GM18870 (cell line): ENCODE results near the gene OR10A2.
"Not testable (repeated sequence)": the region's sequence is repeated elsewhere in the genome, so short reads cannot be mapped to it uniquely, and the experiment has no call there.

Experiments
- ATAC-seq: cut with Tn5 transposase; IDR thresholded peaks from one replicate; pipeline ENCODE4 v1.9.1; 2021; ENCODE audit warnings: moderate library complexity; ENCODE audit not compliant: unreplicated experiment

The OR10A2 gene, protein sequence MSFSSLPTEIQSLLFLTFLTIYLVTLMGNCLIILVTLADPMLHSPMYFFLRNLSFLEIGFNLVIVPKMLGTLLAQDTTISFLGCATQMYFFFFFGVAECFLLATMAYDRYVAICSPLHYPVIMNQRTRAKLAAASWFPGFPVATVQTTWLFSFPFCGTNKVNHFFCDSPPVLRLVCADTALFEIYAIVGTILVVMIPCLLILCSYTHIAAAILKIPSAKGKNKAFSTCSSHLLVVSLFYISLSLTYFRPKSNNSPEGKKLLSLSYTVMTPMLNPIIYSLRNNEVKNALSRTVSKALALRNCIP

DNA sequence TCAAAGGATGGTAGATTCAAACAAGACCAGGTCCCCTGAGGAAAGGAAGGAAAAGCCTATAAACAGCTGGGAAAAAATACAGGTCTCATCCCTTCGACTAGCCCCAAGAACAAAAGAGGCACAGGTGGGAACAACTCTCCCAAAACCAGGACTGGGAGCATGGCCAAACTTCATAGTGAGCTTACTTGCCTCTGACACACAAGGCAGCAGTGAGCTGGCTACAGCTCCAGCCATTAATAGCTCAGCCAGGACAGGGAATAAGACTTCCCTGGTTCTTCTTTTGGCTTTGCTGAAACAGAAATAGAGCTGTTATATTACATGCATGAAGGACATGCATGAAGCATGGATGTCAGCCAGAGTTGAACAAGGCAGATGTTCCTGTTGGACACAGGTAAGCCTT, at the start of gene OR10A2:
Gene OR10A2 (plus strand): TSS at position 97 of the 400 bp plus-strand sequence. CDS start 6,698 bp downstream, outside the sequence.
- ATAC-seq = no peak

DNA sequence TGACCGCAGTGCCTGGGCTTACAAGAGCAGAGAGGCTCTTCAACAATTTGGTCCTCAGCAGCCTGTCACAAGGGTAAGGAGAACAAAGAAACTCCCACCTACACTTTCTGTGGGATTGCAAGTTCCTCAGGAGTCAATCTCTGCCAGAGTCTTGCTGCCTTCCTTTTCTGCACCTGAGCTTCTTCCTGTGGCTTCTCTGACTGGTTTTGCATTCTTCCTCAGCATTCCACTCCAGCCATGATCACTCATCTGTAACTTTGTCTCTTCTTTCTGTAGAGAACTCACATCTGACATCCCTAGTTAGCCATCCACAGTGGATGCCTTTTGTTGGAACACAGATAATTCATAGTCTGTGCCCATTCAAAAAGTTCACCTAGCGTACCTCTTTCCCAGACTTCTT, 49.2 kb upstream of the OR10A2 start:
- no peak for ATAC-seq

DNA sequence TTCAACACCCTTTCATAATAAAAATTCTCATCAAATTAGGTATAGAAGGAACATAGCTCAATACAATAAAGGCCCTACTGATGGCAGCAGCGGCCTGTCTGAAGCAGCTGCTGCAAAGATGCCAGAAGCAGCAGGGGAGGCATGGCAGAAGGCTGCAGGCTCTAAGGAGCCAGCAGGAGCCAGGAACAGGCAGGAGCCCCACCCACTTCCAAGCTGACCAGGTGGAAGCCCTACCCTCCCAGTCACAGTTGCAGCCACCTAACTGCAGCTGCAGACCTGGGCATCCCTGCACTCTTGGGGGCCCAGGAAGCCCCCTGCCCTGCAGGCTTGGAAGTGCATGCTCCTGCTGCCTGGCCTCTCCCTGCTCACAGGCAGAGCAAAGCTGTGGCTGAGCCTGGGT, 45.2 kb upstream of the OR10A2 start:
- ATAC-seq = no peak

DNA sequence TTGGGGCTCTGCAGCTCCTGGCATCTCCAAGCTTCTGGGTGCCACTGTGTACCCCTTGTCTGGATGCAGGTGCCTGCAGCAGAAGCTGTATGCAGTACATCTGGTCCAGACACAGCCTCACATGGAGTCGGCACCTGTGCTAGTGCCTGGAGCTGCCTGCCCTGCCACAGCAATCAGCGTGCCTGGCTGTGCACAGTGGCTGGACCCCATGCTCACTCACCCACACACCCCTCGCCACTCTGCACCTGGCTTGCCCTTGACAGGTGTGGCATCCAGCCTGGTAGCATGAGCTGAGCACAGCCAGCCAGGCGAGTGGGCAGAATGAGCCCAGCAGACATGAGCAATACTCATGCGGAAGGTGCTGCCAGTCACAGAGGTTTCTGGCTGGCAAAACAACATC, 43.9 kb upstream of the OR10A2 start:
- no peak for ATAC-seq

DNA sequence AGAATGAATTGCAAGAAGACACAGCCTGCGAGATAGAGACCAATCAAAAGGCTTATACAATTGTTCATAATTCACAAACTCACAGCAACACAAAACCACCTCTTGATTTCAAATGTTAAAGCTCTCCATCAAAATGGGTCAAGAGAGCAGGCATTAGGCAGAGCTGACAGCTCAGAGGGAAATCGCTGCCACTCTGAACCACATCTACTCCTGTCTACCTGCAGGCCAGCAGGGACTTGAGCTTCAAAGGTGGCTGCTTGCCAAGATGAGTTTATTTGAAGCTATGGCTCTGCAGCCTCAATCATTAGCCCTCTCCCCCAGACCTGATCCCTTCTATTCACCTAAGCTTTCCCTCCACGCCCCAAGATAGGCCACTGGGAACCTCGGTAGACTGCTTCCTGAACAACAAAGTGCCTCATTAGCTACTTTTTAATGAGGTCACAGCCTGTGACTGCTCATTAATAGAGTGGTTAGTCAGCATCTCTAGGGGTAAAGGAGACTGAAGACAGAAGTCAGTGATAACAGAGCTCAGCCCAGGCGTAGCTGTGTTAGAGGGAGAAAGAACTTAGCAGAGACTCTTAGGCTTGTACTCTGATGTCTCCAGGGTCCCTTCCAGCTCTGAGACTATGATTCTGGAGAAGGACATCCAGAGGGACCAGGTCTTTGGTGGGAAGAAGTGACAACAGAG, 38.6 kb upstream of the OR10A2 start:
- no peak for ATAC-seq

DNA sequence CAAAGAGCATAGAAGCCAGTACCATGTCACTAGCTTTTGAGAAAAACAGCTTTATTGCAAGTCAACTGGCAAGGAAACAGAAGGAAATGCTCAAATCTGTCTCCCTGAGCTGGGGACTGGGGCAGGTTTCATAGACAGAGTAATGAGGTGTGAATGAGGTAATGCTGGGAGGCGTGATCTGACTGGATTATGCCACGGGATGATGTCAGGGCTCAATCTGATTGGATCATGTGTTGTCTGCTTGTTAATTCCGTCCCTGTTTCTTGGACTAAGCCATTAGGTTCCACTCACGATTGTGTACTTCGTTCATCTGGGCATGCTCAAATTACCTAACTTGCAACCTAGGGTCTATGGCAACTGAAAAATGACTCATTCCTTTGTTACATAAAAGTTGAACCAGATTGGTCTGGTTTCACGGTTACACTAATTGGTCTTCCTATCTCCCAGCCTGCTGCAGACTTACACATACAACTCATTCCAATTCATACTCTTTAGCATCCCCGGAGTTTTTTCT, 37.6 kb upstream of the OR10A2 start:
- no peak for ATAC-seq

DNA sequence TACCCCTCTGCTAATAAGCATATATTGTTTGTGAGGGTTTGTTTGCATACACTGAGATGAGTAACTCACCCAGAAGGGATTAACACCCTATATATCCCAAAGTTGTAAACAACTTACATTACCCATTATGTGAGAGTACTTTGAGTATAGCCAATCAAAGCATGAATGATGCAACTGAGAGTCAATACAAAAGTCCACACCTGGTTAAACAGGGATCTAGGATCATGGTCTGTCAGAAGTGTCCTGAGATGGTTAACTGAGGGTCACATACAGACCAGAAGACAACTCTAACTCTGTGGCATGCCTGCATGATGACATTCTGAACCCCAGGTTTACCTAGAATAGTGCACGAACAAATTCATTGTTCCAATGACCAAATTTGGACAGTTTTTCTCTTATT, 34.8 kb upstream of the OR10A2 start:
- ATAC-seq = no peak

DNA sequence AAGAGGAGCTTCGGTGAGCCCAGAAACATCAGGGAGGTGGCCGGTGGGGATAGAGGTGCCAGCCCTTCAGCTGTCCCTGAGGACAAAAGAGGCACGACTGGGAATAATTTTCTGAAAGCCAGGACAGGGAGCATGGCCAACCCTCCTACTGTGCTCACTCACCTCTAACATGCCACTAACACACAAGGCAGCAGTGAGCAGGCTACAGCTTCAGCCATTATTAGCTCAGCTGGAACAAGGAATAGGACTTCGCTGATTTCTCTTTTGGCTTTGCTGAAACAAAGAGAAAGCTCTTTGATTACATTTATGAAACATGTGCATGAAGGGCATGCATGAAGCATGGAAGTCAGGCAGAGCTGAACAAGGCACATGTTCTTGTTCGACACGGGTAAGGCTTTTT, 29.5 kb upstream of the OR10A2 start:
- no peak for ATAC-seq

DNA sequence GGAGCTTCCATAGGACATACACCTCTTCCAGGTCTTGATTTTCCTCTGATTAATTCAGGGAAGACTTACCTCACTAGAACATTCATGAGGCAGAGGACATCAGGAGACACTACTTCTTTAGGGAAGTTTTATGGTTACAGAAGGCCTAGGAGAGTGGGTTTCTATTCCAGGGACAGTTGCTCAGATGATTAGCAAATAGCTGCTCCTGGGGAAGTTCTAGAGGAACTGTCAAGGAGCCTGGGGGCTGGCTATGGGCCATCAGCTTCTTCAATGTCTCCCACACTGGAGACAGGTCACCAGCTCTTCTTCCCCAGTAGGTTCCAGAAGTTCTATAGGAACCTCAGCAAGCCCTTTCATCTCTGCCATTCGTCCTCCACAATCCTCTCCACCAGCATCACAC, 28.8 kb upstream of the OR10A2 start:
- no peak for ATAC-seq

DNA sequence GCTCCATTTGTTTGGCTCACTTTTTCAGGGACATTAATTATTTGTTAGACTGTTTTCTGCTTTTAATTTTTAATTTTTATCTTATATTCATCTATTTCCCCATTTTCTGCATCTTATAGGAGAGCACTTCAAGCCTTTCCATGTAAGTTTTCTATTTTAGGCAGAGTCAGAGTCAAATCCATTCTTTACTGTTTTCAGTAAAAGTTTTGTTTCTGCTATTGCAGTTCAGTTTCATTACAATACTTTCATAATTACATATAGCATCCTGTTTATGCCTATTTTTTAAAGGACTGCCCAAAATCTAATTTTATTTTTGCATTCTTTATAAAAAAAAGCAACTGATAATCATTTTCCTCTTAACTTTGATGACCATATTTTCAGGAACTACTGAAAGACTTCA, 21.2 kb upstream of the OR10A2 start:
- ATAC-seq = no peak

DNA sequence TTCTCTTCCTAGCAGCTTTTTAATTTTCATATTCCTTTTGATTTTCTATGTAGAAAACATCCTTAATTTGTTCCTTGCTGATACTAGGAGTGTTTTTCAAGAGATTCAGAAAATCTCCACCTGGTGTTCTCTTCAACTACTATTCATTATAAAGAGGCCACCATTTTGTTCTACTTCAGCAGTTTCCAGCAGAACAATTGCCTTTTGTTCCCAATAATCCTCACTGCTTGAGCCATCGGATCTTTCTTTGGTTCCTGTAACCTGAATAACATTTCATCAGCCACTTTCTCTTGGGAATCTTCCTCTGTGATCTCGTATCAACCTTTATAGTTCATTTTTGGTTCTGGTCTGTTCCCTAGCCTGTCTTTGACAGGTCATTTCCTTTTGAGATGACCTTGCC, 19.2 kb upstream of the OR10A2 start:
- ATAC-seq = no peak

DNA sequence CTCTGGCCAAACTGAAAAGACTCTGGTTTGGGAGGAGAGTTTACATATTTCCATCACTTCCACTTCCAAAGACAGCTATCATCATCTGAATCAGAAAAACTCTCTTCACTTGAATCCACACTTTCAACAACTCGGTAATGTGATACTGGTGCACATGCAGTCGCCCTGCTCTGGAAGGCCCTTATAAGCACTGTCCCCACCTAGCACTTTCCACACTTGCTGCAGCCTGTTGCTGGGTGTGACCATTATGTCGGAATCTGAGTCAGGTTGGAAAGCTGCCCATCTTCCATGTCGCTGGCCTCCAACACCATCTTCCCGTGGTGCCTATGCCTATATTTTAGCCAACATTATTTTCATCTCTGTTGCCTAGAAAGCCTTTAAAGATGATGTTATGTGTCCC, 18.5 kb upstream of the OR10A2 start:
- ATAC-seq = no peak

DNA sequence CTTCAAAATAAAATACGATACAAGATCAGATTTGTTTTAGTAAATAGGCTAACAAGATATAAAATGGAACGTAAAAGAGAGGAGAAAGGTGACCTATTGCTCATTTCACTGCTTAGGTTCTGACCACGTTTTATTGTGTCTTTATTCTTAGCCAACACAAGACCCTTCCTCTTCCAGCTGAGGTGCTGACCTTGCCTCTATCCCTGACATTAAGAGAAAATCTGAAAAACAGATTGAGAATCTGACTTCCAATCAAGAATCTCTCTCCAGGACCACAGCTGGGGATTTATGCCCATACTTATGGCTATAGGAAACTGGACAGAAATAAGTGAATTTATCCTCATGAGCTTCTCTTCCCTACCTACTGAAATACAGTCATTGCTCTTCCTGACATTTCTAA, 17.5 kb upstream of the OR10A2 start, which contains the start of gene OR10A5:
Gene OR10A5 (plus strand): TSS at position 301 of the 400 bp plus-strand sequence. CDS start 0 bp downstream, at position 301.
- no peak for ATAC-seq

DNA sequence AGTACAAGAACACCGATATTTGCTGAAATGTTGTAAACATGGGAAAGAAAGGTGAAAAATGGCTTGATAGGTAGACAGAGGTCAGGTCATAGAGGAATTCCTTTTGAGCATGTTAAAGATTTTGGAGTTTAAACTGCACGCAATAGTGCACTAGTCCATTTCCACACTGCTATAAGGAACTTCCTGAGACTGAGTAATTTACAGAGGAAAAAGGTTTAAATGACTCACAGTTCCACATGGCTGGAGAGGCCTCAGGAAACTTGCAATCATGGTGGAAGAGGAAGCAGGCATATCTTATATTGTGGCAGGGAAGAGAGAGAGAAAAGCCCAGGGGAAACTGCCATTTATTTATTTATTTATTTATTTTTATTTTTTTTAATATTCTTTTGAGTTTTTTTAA, 12.3 kb upstream of the OR10A2 start:
- ATAC-seq = no peak

DNA sequence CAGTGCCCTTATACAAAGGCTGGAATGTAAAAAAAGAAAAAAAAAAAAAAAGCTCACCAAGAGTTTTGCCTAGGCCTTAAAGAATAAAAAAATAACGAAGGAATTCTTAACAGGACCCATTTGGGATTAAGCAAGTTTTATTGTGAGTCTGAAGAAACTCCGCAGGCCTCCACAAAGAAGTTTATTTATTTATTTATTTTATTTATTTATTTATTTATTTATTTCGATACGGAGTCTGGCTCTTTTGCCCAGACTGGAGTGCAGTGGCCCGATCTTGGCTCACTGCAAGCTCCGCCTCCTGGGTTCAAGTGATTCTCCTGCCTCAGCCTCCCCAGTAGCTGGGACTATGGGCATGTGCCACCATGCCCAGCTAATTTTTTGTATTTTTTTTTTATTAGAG, 8.1 kb upstream of the OR10A2 start:
- ATAC-seq = not testable (repeated sequence)

DNA sequence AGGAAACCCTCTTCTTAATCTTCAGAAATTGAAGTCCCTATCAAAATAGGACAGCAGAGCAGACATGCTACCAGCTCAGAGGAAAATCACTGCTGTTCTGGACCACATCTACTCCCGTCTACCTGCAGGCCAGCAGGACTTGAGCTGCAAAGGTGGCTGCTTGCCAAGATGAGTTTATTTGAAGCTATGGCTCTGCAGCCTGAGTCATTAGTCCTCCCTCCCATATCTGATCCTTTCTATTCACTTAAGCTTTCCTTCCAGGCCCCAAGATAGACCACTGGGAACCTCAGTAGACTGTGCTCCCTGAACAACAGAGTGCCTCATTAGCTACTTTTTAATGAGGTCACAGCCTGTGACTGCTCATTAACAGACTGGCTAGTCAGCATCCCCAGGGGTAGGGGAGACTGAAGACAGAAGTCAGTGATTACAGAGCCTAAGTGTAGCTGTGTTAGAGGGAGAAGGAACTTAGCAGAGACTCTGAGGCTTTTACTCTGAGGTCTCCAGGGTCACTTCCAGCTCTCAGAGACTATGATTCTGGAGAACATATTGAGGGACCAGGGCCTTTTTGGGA, 6.8 kb upstream of the OR10A2 start:
- ATAC-seq = no peak

DNA sequence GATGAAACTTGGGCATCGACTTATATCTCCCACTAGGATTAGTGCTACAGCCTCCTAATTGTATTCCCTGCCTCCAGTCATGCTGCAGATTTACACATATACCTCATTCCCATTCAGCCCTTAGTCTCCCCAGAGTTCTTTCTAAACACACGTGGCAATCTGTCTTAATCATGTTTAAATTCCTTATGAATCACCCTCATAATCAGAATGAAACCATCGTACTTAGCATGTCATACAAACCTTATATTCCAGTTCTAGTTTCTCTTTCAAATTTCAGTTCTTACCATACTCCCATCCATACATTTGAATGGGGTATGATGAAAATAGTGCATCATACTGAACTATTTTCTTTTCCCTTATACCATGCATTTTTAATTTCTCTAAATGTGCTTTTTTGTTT, 6.0 kb upstream of the OR10A2 start:
- ATAC-seq = peak; percentile 89

DNA sequence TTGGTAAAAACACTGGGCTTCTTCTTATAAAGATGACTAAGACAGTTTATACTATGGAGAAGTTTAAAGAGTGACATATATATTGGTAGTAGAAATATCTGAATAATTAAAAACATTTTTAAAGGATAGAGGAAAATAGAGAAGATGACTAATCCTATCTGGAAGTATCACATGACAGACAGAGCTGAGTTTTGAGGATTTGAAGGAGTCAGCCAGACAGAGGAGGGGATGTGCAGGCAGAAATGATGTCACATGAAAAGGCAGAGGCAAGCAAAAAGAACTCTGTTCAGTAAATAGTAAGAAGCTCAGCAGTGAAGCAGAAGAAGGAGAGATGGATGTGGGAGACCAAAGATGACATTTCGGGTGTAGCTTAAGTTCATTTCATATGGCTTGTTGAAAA, 1.6 kb downstream of the OR10A2 start:
- ATAC-seq = no peak

DNA sequence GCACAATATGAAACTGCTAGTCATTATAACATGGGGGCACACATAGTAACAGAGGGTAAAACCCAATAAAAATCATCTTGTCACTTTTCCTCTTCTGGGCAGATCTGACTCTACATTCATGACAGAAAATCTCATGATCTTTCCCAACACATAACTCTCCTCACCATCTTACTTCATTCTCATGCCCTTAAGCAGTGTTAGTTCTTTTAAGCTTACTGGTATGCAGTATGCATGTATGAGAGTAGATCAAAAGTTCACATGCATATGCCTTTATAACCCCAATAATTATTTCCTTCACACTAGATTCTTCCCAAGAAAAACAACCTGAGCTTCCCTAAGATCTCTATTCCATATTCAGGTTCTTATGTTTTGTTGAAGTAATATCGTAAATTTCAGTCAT, 8.4 kb downstream of the OR10A2 start:
- ATAC-seq = no peak

DNA sequence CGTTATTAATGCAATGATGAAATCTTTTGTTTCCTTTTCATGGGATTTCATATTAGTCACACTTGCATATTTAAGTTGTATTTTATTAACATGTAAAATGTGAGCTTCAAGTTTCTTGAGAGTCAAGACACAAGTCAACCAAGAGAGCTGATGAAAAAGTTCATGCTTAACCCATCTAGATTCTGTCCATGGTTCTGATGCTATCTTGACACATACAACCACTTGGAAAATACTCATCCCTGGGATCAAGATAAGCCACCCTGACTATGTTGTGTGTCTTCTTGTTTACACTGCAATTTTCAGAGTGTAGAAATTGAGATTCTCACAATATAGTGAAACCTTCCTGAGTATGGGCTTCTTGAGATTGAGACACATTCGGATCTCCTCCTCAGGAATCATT, 12.9 kb downstream of the OR10A2 start:
- no peak for ATAC-seq

DNA sequence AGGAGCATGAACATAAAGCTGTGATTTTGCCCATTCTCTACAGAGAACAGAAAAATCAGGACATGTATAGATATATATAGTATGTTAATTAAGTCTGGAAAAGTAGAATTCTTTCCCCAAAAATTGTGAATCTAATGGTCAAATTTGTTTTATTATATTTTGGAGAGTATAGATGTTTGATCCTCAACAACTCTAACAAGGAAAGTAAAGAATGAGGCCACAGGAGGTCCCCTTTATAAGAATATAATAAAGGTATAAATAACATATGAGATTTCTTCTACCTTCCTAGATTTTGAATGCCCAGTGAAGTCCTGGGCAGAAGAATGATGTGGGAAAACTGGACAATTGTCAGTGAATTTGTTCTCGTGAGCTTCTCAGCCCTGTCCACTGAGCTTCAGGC, 13.5 kb downstream of the OR10A2 start, which contains the start of gene OR10A4:
Gene OR10A4 (plus strand): TSS at position 301 of the 400 bp plus-strand sequence. CDS start 23 bp downstream, at position 324.
- ATAC-seq = no peak

DNA sequence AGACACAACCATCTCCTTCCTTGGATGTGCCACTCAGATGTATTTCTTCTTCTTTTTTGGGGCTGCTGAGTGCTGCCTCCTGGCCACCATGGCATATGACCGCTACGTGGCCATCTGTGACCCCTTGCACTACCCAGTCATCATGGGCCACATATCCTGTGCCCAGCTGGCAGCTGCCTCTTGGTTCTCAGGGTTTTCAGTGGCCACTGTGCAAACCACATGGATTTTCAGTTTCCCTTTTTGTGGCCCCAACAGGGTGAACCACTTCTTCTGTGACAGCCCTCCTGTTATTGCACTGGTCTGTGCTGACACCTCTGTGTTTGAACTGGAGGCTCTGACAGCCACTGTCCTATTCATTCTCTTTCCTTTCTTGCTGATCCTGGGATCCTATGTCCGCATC, 14.1 kb downstream of the OR10A2 start:
- no peak for ATAC-seq
